HG03175 (cell line): ENCODE data around the gene ATF2.
"Not testable (repeated sequence)": the region's sequence is repeated elsewhere in the genome, so short reads cannot be mapped to it uniquely, and the experiment has no call there.

Experiments
- ATAC-seq: cut with Tn5 transposase; IDR thresholded peaks from one replicate; pipeline ENCODE4 v1.9.1; 2021; ENCODE audit warnings: mild to moderate bottlenecking, moderate library complexity; ENCODE audit not compliant: unreplicated experiment

Gene ATF2

GRCh38 chr2:175167076-175167791 lies 769 bp downstream of the ATF2 start:
- peak; percentile 0 for ATAC-seq

GRCh38 chr2:175166216-175166824 lies 1.7 kb downstream of the ATF2 start:
- no peak for ATAC-seq

GRCh38 chr2:175164235-175164634 lies 3.8 kb downstream of the ATF2 start:
- ATAC-seq, result no peak

- ATAC-seq, result no peak
Measured at GRCh38 chr2:175158894-175159293, 9.1 kb downstream of the ATF2 start.

GRCh38 chr2:175156534-175156933 lies 11.5 kb downstream of the ATF2 start:
- ATAC-seq, result no peak

- peak; percentile 87 for ATAC-seq
Measured at GRCh38 chr2:175154661-175155082, 13.3 kb downstream of the ATF2 start.

- peak; percentile 90 for ATAC-seq
Measured at GRCh38 chr2:175152242-175152641, 15.8 kb downstream of the ATF2 start.

GRCh38 chr2:175151791-175152190 lies 16.2 kb downstream of the ATF2 start:
- ATAC-seq, result no peak

- ATAC-seq, result no peak
Measured at GRCh38 chr2:175147186-175147585, 20.8 kb downstream of the ATF2 start.

GRCh38 chr2:175143678-175144077 lies 24.3 kb downstream of the ATF2 start:
- no peak for ATAC-seq

- no peak for ATAC-seq
Measured at GRCh38 chr2:175143191-175143590, 24.8 kb downstream of the ATF2 start.

GRCh38 chr2:175140332-175140731 lies 27.7 kb downstream of the ATF2 start:
- ATAC-seq, result no peak

- ATAC-seq, result no peak
Measured at GRCh38 chr2:175137793-175138192, 30.2 kb downstream of the ATF2 start.

GRCh38 chr2:175136334-175137215 lies 31.4 kb downstream of the ATF2 start:
- ATAC-seq, result peak; percentile 79

GRCh38 chr2:175135862-175136261 lies 32.1 kb downstream of the ATF2 start:
- ATAC-seq, result no peak

- ATAC-seq, result no peak
Measured at GRCh38 chr2:175135177-175135576, 32.8 kb downstream of the ATF2 start.

GRCh38 chr2:175131252-175131651 lies 36.8 kb downstream of the ATF2 start:
- no peak for ATAC-seq

GRCh38 chr2:175126661-175127060 lies 41.3 kb downstream of the ATF2 start:
- no peak for ATAC-seq

GRCh38 chr2:175123254-175123653 lies 44.7 kb downstream of the ATF2 start:
- ATAC-seq, result no peak

GRCh38 chr2:175111200-175111657 lies 56.8 kb downstream of the ATF2 start:
- ATAC-seq, result peak; percentile 76

GRCh38 chr2:175108091-175108490 lies 59.9 kb downstream of the ATF2 start:
- not testable (repeated sequence) for ATAC-seq
